HepG2 (cell line): Measurements from ENCODE around the gene ZFAND2A. TPM values are rescaled to one million over a fixed set of nuclear protein-coding genes. Genes with fewer than 3 reads are reported as not detected.

Experiments
- ATAC-seq: fragments of 200-7000 bp; cut with Tn5 transposase; 3 replicates; pipeline ENCODE4 v1.9.1; 2020; ENCODE audit warnings: mild to moderate bottlenecking, moderate library complexity
- BruUV-seq: library from RNA; stranded (reverse); fragments of 400-500 nt; replicated peaks from 2 replicates; lab custom pipeline; 2021; lab: Mats Ljungman, UMichigan
- CTCF ChIA-PET: fragments of 300-600 bp; formaldehyde crosslinking; extraction: SDS; loops from one replicate; lab custom pipeline; 2021; ENCODE audit warnings: low total read pairs, inconsistent platforms, low intra/inter-chr PET ratio; lab: Yijun Ruan, JAX
- POLR2A ChIA-PET: fragments of 350-600 bp; sonication (Branson Sonifier 250); formaldehyde crosslinking; loops from one replicate; lab custom pipeline; 2020; ENCODE audit warnings: antibody characterized with exemption, inconsistent platforms; lab: Yijun Ruan, JAX
- DNase-seq: peaks from one replicate; pipeline ENCODE4 v3.0.0-alpha.2; 2015; ENCODE audit warnings: low spot score
- FAIRE-seq: peaks from 3 replicates; lab custom pipeline; 2011; peaks lifted over from hg19 to GRCh38; lab: Jason Lieb, UNC
- H2AFZ ChIP-seq: one replicate; pipeline ENCODE4 v1.6.1; 2011; ENCODE audit warnings: low read length, inconsistent platforms
- H3K27ac ChIP-seq: fragments of 300-600 bp; 3 replicates; pipeline ENCODE4 v1.8.0; 2011; ENCODE audit warnings: mixed run types, mild to moderate bottlenecking, mixed read lengths, low read length, inconsistent platforms; ENCODE audit not compliant: insufficient read depth; ENCODE audit errors: extremely low read length
- H3K27me3 ChIP-seq, 2 experiments: fragments of 200-600 bp in 1 of 2; 2 replicates in 1 of 2; 3 replicates in 1 of 2; pipeline versions ENCODE4 v1.6.0 to v1.8.0; 2011; ENCODE audit warnings: low read length in 2 of 2, mild to moderate bottlenecking in 2 of 2, moderate library complexity in 2 of 2, inconsistent platforms in 1 of 2; ENCODE audit not compliant: insufficient read depth in 2 of 2, control insufficient read depth in 1 of 2
- H3K36me3 ChIP-seq, 2 experiments: fragments of 200-600 bp in 1 of 2; replicated peaks in 1 of 2; 2 replicates in 1 of 2; 3 replicates in 1 of 2; pipeline versions ENCODE4 v1.5.1 to v1.8.0; 2011; ENCODE audit warnings: low read length in 2 of 2, inconsistent platforms in 1 of 2; ENCODE audit not compliant: insufficient read depth in 2 of 2, control insufficient read depth in 1 of 2
- H3K4me1 ChIP-seq: 2 replicates; pipeline ENCODE4 v1.5.1; 2012; ENCODE audit warnings: low read length, inconsistent platforms; ENCODE audit not compliant: insufficient read depth
- H3K4me2 ChIP-seq: 2 replicates; pipeline ENCODE4 v1.6.0; 2011; ENCODE audit warnings: low read depth, low read length, inconsistent platforms
- H3K4me3 ChIP-seq, 3 experiments: fragments of 200-600 bp in 1 of 3; sonication (generic), shearing (Covaris generic) in 1 of 3; replicated peaks in 1 of 3; 2 replicates each; pipeline ENCODE4 v1.5.1; 2011 to 2016; ENCODE audit warnings: low read length in 3 of 3, inconsistent platforms in 2 of 3, low read depth in 2 of 3, mild to moderate bottlenecking in 2 of 3, control low read depth in 1 of 3, mixed read lengths in 1 of 3; ENCODE audit not compliant: insufficient read depth in 1 of 3
- H3K79me2 ChIP-seq: one replicate; pipeline ENCODE4 v1.6.1; 2011; ENCODE audit warnings: low read length, inconsistent platforms; ENCODE audit not compliant: insufficient read depth
- H3K9ac ChIP-seq: 2 replicates; pipeline ENCODE4 v1.6.0; 2011; ENCODE audit warnings: mild to moderate bottlenecking, low read depth, low read length, inconsistent platforms; ENCODE audit not compliant: insufficient read depth
- H3K9me3 ChIP-seq: 2 replicates; pipeline ENCODE4 v1.5.1; 2012; ENCODE audit warnings: mild to moderate bottlenecking, low read length
- H4K20me1 ChIP-seq: 2 replicates; pipeline ENCODE4 v1.6.0; 2011; ENCODE audit warnings: inconsistent platforms, mild to moderate bottlenecking, low read length, moderate library complexity; ENCODE audit not compliant: insufficient read depth
- BHLHE40 ChIP-seq: IDR thresholded peaks from 2 replicates; pipeline ENCODE4 v1.6.1; 2011; ENCODE audit warnings: low read length, improper control_type of control experiment
- FOXA1 ChIP-seq, 2 experiments: fragments of 450-650 bp in 1 of 2; sonication (generic) in 1 of 2; formaldehyde crosslinking in 1 of 2; IDR thresholded peaks; 2 replicates each; pipeline versions ENCODE4 v1.4.0 to v1.6.1; 2016 to 2020; ENCODE audit warnings: missing genetic modification reagents in 1 of 2
- MAFF ChIP-seq: IDR thresholded peaks from 2 replicates; pipeline ENCODE4 v1.6.1; 2011; ENCODE audit warnings: low read depth, low read length, improper control_type of control experiment
- MEIS1 ChIP-seq: sonication (generic); formaldehyde crosslinking; IDR thresholded peaks from 2 replicates; pipeline ENCODE4 v1.9.0; 2021; ENCODE audit warnings: mild to moderate bottlenecking, missing genetic modification reagents, moderate library complexity, borderline replicate concordance
- MXD3 ChIP-seq: IDR thresholded peaks from 2 replicates; pipeline ENCODE4 v1.6.1; 2016; ENCODE audit warnings: mild to moderate bottlenecking, missing biosample characterization, missing genetic modification reagents
- NKX3-1 ChIP-seq: sonication (generic); formaldehyde crosslinking; IDR thresholded peaks from 2 replicates; pipeline ENCODE4 v1.5.0; 2020; ENCODE audit warnings: missing genetic modification reagents
- TFAP4 ChIP-seq: sonication (generic); IDR thresholded peaks from 2 replicates; pipeline ENCODE4 v1.6.1; 2016; ENCODE audit warnings: low read depth, borderline replicate concordance
- TFDP2 ChIP-seq: sonication (generic); formaldehyde crosslinking; IDR thresholded peaks from 2 replicates; pipeline ENCODE4 v1.4.0; 2020; ENCODE audit warnings: missing genetic modification reagents
- ZBTB37 ChIP-seq: sonication (generic); formaldehyde crosslinking; IDR thresholded peaks from 2 replicates; pipeline ENCODE4 v1.4.0; 2020; ENCODE audit warnings: mild to moderate bottlenecking, missing genetic modification reagents
- ZNF235 ChIP-seq: sonication (generic); formaldehyde crosslinking; IDR thresholded peaks from 2 replicates; pipeline ENCODE4 v1.8.1; 2023; ENCODE audit warnings: mild to moderate bottlenecking, missing genetic modification reagents, borderline replicate concordance
- ZNF24 ChIP-seq: fragments of 450-650 bp; IDR thresholded peaks from 2 replicates; pipeline ENCODE4 v1.6.1; 2017; ENCODE audit warnings: antibody characterized with exemption, mild to moderate bottlenecking
- ZNF329 ChIP-seq: sonication (generic); formaldehyde crosslinking; IDR thresholded peaks from 2 replicates; pipeline ENCODE4 v1.9.0; 2021; ENCODE audit warnings: low read depth, mild to moderate bottlenecking, missing genetic modification reagents
- ZNF547 ChIP-seq: sonication (generic); formaldehyde crosslinking; IDR thresholded peaks from 2 replicates; pipeline ENCODE4 v1.5.1; 2020; ENCODE audit warnings: mild to moderate bottlenecking, missing genetic modification reagents
- WGBS: methylation state at CpG from one replicate; pipeline ENCODE4 v1.1.6; 2017; ENCODE audit warnings: low lambda C conversion rate; 5-methylcytosine and 5-hydroxymethylcytosine counted together
- in situ Hi-C: cut with HindIII; loops from 2 replicates; pipeline ENCODE4 v1.10.0; 2017; ENCODE audit warnings: low pct_unique_long_range_greater_than_20kb; ENCODE audit not compliant: extremely low pct_ligation_motif_present
- intact Hi-C: fragments of 100-400 bp; cut with micrococcal nuclease; formaldehyde crosslinking; loops from one replicate; pipeline ENCODE4 v1.10.0; 2022; ENCODE audit not compliant: unreplicated experiment
- polyA plus RNA-seq, 8 experiments: library from polyadenylated mRNA; depleted of rRNA in 3 of 8; stranded (reverse) in 7 of 8; unstranded in 1 of 8; fragments of >200 nt; fragmentation: Illumina TruSeq in 4 of 8; extraction: Trizol in 4 of 8; gene quantifications; 2 replicates each; pipeline versions ENCODE4 v1.2.1 to v1.2.3, GENCODE V29; 2011 to 2016; ENCODE audit warnings: low read depth in 4 of 8, missing spikeins in 1 of 8, mixed read lengths in 1 of 8; ENCODE audit not compliant: insufficient read depth in 1 of 8
- total RNA-seq, 5 experiments: library from RNA; depleted of rRNA; stranded (reverse); fragments of >200 nt; fragmentation: Illumina TruSeq; extraction: Trizol; gene quantifications; 2 replicates each; pipeline ENCODE4 v1.2.3, GENCODE V29; 2016; ENCODE audit warnings: low read depth in 1 of 5
- TF ChIP-seq, protein P1 (sequence below): sonication (generic); formaldehyde crosslinking; IDR thresholded peaks from 2 replicates; pipeline ENCODE4 v1.4.0; 2020; ENCODE audit warnings: missing genetic modification reagents

The ZFAND2A gene
- total and polyA plus RNA-seq, 2 of the 13 experiments (the other 11 are each of a cell fraction or from before 2014, with no cell fraction given) = 140 to 153 TPM

- POLR2A ChIA-PET = no interaction called here
- no peaks in the 10 kb centered on the region for H3K9me3 ChIP-seq
- H3K4me2 ChIP-seq = no peak overlapping the region
- no peaks in the 10 kb centered on the region for H3K27me3 ChIP-seq
- no peak overlapping the region for H3K4me3 ChIP-seq
- peaks cover 20% of the 10 kb centered on the region for H3K79me2 ChIP-seq
- no peaks in the 10 kb centered on the region for H3K4me1 ChIP-seq
- DNase-seq (no peak), FAIRE-seq (no peak), ATAC-seq (no peak)
- BruUV-seq = no TSS peak
- in situ Hi-C loops (no loop called here), intact Hi-C loops (no loop called here)
- H3K9ac ChIP-seq = no peak overlapping the region
- no peak overlapping the region for H3K27ac ChIP-seq
- H2AFZ ChIP-seq = no peak overlapping the region
- 97% methylated on average over 22 of the region's 22 CpGs for WGBS
- CTCF ChIA-PET = no interaction called here
- peaks cover 9 to 25% of the 10 kb centered on the region in 2 experiments; a peak in 4 of 5 replicates for H3K36me3 ChIP-seq
- no peaks in the 10 kb centered on the region for H4K20me1 ChIP-seq
- TF ChIP-seq, protein P1, sequence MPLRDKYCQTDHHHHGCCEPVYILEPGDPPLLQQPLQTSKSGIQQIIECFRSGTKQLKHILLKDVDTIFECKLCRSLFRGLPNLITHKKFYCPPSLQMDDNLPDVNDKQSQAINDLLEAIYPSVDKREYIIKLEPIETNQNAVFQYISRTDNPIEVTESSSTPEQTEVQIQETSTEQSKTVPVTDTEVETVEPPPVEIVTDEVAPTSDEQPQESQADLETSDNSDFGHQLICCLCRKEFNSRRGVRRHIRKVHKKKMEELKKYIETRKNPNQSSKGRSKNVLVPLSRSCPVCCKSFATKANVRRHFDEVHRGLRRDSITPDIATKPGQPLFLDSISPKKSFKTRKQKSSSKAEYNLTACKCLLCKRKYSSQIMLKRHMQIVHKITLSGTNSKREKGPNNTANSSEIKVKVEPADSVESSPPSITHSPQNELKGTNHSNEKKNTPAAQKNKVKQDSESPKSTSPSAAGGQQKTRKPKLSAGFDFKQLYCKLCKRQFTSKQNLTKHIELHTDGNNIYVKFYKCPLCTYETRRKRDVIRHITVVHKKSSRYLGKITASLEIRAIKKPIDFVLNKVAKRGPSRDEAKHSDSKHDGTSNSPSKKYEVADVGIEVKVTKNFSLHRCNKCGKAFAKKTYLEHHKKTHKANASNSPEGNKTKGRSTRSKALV (CRISPR knock-in tag) = no peak
- TF ChIP-seq MEIS1 (CRISPR knock-in tag) (no peak), ZBTB37 (CRISPR knock-in tag) (no peak), ZNF547 (CRISPR knock-in tag) (no peak), FOXA1 (IDR thresholded peaks at IDR 0.05) (no peak), FOXA1 (CRISPR knock-in tag; IDR thresholded peaks at IDR 0.05) (no peak), TFAP4 (no peak), TFDP2 (CRISPR knock-in tag) (no peak), ZNF329 (CRISPR knock-in tag) (no peak), NKX3-1 (CRISPR knock-in tag) (no peak), BHLHE40 (no peak), MAFF (no peak), ZNF24 (no peak), MXD3 (no peak), ZNF235 (CRISPR knock-in tag) (no peak)
Measured at GRCh38 chr7:1120791-1121190, 39.2 kb downstream of the ZFAND2A start.
